HG03039 (cell line): ENCODE results near the gene CALN1.

Source experiments
- ATAC-seq: cut with Tn5 transposase; IDR thresholded peaks from one replicate; pipeline ENCODE4 v1.9.1; 2021; ENCODE audit warnings: mild to moderate bottlenecking, moderate library complexity; ENCODE audit not compliant: unreplicated experiment

The CALN1 gene

DNA sequence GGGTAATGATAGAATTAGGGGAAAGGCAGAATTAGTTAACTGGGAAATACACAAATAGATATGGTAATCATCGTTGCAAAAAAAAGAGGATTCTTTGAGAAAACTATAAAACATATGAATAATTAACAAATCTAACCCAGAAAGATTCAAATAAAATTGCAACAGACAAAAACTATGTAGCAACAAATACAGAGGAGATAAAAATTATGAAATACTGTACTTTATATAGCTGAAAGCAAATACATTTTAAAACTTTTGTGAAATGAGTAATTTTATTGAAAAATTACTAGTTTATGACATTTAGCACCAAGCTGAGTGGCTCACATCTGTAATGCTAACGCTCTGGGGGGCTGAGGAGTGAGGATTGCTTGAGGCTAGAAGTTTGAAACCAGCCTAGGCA, 356.7 kb downstream of the CALN1 start:
- ATAC-seq: no peak

DNA sequence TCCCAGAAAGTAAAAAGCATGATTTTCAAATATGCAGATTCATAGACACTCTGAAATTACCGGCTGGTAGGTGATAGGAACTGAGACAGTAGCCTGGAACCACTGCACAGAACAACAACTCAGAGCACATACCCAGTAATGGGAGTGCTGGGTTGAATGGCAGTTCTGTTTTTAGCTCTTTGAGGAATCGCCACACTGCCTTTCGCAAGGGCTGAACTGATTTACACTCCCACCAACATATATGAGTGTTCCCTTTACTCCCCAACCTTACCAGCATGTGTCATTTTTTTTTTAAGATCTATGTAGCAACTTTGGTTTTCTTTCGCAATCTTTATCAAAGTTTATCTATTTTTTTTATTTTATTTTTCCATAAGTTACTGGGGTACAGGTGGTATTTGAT, 358.8 kb downstream of the CALN1 start:
- ATAC-seq: no peak

DNA sequence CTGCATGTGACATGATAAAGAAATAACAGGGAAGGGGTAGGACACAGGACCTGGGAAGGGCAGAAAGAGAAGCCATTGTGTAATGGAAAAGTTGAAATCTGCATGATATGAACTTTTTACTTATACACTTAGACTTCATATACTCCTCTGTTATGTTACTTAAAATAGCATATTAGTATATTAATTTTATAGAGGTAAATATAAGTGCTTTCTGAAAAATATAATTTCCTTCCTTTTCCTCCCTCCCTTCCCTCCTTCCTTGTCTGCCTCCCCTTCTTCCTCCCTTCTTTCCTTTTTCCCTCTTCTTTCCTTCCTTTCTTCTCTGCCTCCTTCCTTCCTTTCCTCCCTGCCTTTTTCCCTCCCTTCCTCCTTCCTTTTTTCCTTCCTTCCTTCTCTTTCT, 363.7 kb downstream of the CALN1 start:
- no peak for ATAC-seq

DNA sequence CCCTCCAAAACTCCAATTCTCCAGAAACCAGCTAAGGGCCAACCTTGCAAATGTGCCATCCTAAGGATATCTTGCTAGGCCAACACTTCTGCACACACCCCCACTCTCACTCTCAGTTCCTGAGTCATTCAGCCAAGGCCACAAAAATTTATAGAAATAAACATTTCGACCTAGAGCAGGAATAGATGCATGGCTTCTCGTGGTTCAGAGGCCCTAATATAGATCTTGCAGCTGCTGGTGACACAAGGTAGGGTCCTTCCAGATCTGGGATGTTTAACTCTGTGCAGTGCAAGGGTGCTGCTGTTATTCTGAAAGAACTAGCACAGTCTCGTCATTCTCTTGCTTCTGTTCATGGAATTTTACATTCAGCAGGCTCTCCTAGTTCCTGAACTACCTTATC, 369.3 kb downstream of the CALN1 start:
- ATAC-seq: no peak

DNA sequence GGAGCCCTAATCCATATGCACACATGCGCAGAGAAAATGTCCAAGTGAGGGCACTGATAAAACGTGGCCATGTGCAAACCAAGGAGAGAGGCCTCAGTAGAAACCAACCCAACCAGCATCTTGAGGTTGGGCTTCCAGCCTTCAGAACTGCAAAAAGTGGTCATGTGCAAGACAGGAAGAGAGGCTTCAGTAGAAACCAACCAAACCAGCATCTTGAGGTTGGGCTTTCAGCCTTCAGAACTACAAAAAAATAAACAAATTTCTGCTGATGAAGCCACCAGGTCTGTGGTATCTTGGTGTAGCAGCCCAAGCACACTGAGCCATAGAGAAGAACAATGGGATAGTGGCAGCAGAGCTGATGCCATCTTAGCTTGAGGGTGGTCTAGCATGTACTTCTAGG, 371.5 kb downstream of the CALN1 start:
- ATAC-seq: no peak

DNA sequence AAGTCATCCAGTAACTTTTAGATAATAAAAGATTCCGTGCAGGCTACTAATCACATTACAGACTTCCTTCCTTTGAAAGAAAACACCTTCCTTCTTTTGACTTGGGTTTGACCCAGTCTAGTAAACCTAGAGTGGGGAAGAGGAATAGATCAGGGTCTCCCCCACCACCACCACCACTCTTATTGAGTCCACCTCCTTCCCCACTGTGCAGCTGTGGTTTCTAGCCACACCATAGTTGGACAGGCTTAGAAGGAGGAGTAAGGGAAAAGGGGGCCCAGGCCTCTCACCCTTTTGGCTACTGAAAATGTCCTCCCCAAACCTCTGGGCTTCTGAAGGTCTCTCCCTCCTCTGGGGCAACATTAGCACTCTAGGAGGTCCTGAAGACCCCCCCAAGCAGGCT, 372.7 kb downstream of the CALN1 start:
- no peak for ATAC-seq

DNA sequence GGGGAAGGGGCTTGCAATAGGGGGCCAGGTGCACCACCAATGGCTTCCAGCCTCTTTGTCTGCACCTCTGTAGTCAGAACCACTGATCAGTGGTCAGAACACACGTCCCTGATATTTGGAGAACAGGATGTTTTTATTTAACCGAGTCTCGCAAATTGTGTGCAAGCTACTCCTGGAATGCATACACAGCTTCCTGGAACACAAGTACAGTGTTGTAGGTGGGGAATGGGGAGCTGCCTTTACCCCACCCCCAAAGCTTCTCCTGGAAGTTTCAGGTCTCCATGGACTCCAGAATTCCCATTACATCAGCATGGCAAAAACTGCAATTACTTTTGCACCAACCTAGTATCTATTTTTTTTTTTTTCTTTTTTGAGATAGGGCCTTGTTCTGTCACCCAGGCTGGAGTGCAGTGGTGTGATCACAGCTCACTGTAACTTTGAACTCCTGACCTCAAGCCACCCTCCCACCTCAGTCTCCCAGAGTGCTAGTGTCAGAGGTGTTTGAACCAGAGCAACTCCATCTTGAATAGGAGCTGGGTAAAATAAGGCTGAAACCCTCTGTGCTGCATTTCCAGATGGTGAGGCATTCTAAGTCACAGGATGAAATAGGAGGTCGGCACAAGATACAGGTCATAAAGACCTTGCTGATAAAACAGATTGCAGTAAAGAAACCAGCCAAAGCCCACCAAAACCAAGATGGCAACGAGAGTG, 374.0 kb downstream of the CALN1 start:
- no peak for ATAC-seq

DNA sequence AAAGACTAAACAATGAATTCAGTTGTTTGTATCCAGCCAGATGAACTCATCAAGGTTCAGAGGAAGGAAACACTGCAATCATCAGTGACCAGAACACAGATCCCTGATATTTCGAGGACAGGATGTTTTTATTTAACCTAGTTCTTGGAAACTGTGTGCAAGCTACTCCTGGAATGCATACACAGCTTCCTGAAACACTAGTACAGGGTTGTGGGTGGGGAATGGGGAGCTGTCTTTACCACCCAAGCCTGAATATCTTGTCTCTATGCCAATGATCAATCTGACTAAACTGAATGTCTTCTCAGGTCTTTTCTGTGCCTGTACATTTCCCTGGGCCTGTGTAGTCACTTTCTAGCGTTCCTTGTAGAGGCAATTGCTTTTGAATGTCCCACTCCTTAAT, 374.6 kb downstream of the CALN1 start:
- no peak for ATAC-seq

DNA sequence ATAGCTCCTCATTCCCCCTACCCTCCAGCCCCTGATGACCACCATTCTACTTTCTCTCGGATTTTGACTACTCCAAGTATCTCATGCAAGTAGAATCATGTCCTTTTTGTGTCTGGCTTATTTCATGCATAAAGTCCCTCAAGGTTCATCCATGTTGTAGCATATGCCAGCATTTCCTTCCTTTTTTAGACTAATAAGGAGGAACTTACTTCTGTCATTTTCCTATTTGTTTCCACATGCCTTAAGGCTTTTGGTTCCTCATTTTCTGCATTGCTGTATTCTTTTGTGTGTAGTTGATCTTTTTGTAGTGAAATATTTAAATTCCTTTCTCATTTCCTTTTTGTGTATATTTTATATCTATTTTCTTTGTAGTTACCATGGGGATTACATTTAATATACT, 376.9 kb downstream of the CALN1 start:
- ATAC-seq: no peak

DNA sequence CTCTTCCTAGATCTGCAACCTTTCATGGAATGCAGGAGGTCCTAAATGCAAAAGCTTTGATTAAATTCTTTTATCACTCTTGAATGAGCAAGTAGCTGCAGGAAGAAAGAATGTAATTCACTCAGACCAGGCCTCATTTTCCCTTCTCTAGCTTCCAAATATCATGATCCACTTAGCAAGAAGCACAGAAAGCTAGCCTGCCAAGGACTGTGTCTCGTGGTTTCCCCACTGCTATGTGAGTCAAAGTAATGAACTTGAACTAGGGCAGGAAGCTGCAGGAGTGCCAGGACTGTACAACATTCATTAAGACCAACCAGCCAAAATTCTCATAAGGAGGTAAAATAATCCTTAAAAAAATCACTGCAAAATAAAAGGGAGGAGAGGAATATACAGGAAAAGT, 379.2 kb downstream of the CALN1 start:
- ATAC-seq: no peak

DNA sequence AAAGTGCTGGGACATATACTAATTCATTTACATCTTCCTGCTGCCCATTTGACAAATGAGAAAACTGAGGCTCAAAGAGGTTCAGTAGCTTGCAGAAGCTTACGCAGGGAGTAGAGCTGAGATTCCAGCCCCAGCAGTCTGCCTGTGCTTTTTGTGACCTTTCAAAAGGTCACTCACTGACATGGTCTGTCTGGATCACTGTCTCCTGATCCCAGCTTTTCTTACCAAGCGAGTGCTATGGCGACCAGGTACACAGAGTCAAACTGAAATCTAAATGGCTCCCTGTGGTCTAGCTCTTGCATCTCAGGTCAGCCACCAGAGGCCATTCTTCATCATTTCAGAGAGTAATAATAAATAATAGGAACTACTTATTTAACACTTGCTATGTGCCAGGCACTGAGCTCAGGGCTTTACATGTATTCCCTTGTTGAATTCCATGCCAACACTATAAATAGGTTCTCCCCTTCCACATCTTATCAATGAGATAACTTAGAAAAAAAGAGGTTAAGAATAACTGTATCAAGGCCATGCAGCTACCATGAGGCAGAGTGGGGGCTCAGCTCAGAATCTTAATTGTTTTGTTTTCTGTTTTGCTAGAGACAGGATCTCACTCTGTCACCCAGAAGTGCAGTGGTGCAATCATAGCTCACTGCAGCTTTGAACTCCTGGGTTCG, 381.0 kb downstream of the CALN1 start:
- no peak for ATAC-seq

DNA sequence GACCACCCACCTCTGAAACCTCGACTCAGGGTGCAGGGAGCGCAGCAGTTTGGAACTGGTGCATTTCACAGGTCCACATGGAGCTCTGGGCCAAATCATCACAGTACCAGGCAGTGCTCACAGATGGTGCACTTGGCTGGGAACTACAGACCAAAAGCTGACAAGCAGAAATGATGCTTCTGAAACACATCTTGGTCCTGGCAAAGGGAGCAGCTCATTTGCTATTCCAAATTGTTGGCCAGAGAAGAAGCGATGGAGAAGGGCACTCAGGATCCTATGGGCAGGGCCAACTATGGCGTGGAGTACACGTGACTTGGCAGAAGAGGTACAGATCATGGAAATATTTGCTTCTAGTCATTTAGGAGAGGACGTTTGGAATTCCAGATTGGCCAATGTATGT, 383.9 kb downstream of the CALN1 start:
- no peak for ATAC-seq

DNA sequence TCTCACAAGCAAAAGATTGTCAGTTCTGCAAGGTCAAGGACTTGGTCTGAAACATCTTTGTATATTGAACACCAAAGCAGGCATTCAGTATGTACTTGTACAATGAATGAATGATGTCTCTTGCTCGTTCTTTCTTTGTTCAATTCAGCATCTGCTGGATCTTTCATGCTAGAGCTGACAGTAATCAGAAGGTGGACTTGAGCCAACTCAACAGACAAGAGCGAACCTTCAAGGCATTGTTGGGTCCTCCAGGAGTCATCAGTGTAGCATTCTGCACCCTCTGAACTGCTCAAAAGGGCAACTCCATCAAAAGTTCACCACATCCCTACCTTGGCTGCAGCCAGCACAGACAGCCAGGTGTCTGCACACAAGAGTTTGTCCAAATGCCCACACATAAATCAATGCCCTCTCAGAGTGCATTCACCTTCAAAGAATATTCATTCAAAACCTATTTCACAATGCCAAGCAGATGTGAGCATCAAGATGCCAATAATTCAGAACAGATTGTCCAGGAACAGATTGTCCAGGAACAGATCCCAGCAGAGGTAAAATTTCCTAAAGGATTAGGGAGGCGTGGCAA, 386.7 kb downstream of the CALN1 start:
- no peak for ATAC-seq

DNA sequence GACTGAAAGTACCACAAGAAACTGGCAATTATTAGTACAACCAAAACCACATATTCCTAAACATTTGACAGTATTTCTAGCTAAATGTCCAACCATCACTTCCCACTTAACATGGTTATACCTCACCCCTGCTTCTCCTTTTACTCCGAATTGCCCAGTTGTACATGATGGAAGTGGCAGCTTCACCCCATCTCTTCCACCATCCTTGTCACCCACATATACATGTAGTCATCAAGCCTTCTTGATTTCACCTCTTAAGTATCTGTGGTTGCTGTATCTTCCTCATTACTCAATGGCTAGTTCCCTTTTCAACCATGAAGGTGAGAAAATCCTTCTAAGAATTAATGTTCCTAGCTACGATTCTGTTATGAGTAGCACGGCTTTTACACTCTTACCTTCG, 388.2 kb downstream of the CALN1 start:
- ATAC-seq: no peak

DNA sequence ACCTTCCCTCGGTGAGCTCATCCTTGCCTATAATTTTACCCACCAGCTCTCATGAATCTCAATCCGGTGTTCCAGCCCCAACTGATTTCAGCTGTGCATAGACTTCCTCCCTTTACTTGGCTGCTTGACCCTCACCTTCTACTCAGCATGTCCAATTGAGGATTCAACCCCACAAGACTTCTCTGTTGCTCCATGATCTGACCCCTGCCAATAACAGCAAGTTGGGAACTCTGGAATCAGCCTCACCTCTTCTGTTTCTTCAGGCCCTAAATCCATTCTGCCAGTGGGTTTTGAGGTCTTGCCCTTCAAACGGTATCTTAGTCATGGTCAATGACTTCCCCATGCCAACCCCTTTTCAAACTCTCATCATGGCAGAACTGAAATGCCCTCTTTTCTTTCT, 390.4 kb downstream of the CALN1 start:
- no peak for ATAC-seq

DNA sequence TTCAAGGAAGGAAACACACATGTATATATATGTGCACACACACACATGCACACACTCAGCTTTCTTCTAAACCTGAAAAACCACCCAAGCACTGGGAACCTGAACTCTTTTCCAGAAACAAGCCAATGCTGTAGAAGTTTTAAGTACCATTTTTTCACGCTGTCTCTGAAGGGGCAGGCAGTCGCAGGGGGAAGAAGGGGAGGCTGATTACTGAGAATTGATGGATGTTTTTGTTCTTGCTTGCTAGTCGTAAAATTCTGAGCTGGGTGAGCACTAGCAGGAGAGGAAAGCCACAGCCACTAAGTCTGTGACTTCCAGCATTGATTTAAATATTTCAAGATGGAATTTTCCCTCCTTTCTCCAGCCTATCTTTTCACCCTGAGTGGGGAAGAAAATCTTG, 391.8 kb downstream of the CALN1 start:
- ATAC-seq: no peak

DNA sequence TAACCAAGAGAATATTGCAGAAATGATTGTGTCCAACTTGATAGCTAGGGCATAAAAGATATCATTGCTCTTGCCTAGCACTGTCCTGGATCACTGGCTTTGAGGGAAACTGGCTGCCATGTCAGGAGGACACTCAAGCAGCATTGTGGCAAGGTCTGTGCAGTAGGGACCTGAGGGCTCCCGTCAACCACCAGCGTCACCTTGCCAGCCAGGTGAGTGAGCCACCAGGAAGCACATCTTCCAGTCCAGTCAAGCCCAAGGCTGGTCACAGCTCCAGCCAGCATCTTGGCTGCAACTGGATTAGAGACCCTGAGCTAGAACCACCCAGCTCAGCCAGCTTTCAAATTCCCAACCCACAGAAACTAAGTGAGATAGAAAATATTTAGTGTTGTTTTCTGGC, 392.7 kb downstream of the CALN1 start:
- ATAC-seq: no peak

DNA sequence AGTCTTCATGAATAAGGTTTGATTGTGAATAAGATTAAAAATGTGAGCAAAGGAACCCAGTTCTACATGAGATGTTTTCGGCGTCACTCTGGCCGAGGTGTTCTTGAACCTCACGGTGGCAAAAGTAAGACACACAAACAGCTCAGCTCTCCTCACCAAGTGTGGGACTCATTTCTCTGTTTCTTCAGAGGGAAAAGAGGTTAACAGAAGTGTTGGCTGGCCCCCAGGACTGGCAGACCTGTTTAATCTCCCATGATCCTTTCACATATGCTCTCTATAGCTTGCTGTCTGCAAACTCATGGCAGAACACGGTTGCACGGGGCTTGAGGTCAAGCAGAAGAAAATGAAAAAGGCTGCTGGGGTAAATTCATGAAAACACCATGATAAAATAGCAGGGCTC, 394.4 kb downstream of the CALN1 start:
- no peak for ATAC-seq

DNA sequence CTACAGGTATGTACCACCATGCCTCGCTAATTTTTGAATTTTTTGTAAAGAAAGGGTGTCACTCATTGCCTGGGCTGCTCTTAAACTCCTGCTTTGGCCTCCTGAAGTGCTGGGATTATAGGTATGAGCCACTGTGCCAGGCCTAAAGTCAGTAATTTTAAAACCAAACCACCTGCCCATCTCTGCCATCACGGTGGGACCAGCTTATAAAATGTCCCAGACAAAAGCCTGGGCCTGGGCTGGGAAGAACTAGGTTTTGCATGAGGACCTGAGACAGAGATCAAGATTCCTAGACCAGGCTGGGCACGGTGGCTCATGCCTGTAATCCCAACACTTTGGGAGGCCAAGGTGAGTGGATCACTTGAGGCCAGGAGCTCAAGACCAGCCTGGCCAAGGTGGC, 395.6 kb downstream of the CALN1 start:
- no peak for ATAC-seq

DNA sequence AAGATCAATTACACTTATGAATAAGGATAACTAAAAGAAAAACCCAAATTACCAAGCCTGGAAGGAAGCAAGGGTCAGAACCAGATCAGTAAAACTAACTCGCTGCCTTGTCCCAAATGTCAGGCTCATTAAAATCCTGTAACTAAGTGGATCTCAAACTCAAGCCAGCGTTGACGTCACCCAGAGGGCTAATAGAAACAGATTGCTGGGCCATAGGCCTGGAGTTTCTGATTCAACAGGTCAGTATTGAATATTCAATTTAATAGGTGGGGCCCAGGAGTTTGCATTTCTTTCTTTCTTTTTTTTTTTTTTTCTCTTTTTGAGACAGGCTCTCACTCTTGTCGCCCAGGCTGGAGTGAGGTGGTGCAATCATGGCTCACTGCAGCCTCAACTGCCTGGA, 397.0 kb downstream of the CALN1 start:
- ATAC-seq: no peak

DNA sequence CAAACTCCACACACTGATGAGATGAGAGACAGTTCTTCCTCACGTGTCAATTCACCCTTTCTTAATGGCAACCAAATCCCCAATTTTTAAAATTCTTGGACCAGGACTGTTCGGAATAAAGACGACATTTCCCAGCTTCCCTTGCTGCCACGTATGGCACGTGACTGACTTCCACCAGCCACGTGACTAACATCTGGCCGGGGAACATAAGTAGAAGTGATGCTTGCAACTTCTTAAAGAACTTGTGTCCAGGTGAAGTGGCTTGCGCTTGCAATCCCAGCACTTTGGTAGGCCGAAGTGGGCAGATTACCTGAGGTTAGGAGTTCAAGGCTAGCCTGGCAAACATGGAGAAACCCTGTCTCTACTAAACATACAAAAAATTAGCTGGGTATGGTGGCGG, 405.1 kb downstream of the CALN1 start:
- ATAC-seq: no peak

DNA sequence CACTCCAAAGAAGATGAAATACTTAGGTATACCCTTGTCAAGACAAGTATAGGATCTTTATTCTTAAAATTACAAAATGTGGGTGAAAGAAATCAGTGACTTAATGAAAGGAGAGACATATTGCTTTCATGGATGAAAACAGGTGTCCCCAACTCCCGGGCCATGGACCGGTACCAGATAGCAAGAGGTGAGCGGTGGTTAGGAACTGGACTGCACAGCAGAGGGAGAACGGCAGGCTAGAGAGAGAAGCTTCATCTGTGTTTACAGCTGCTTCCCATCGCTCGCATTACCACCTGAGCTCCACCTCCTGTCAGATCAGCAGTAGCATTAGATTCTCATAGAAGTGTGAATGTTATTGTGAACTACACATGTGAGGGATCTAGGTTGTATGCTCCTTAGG, 408.9 kb downstream of the CALN1 start:
- ATAC-seq: no peak

DNA sequence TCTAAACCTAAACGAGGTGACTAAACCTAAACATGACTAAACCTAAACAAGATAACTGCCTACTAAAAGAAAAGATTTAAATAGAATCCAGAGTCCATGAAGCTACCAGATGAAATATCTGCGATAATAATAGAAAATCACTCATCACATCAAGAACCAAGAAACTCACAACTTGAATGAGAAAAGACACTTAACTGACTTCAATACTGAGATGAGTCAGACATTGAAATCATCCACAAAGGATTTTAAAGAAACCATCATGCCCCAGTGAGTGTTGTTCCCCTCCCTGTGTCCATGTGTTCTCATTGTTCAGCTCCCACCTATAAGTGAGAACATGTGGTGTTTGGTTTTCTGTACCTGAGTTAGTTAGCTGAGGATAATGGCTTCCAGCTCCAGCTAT, 416.0 kb downstream of the CALN1 start:
- no peak for ATAC-seq
